Mesothelial cell of epicardium (in vitro differentiated cells): ENCODE measurements around the gene ACBD4. TPM values are rescaled to one million over a fixed set of nuclear protein-coding genes. Genes with fewer than 3 reads are reported as not detected.

Source experiments
- DNase-seq, 2 experiments: peaks; one replicate each; pipeline ENCODE4 v3.0.0; 2021; ENCODE audit warnings: low spot score in 2 of 2; ENCODE audit not compliant: unreplicated experiment in 2 of 2
- H3K27ac Mint-ChIP-seq: 2 replicates; pipeline ENCODE4 v1.8.0; 2021; ENCODE audit warnings: mixed read lengths
- H3K27me3 Mint-ChIP-seq: 2 replicates; pipeline ENCODE4 v1.8.0; 2021; ENCODE audit warnings: low read depth, mixed read lengths
- H3K36me3 Mint-ChIP-seq: 2 replicates; pipeline ENCODE4 v1.8.0; 2021; ENCODE audit warnings: mixed read lengths
- H3K4me1 Mint-ChIP-seq: 2 replicates; pipeline ENCODE4 v1.8.0; 2021; ENCODE audit warnings: mixed read lengths
- H3K4me3 Mint-ChIP-seq: 2 replicates; pipeline ENCODE4 v1.8.0; 2021; ENCODE audit warnings: mild to moderate bottlenecking, moderate library complexity, mixed read lengths
- H3K9me3 Mint-ChIP-seq: 2 replicates; pipeline ENCODE4 v1.8.0; 2021; ENCODE audit warnings: mixed read lengths
- CTCF ChIP-seq: fragments of 200-600 bp; sonication (generic); IDR thresholded peaks from one replicate; pipeline ENCODE4 v1.5.0; 2021; ENCODE audit warnings: antibody characterized with exemption; ENCODE audit not compliant: unreplicated experiment
- total RNA-seq: library from RNA; stranded (reverse); gene quantifications from 3 replicates; pipeline ENCODE4 v1.2.1, GENCODE V29; 2021

ACBD4 gene
- total RNA-seq, 1 donor from 2014 or later, result 17.4 TPM

GRCh38 chr17:45117848-45118646, 17.4 kb upstream of the ACBD4 start:
- H3K27ac Mint-ChIP-seq, result no peak overlapping the region
- H3K4me3 Mint-ChIP-seq, result no peak overlapping the region
- no peak for DNase-seq
- peaks cover 2% of the 10 kb centered on the region for H3K4me1 Mint-ChIP-seq
- TF ChIP-seq CTCF, result no peak
- no peaks in the 10 kb centered on the region for H3K9me3 Mint-ChIP-seq
- H3K36me3 Mint-ChIP-seq, result peaks cover 12% of the 10 kb centered on the region
- no peaks in the 10 kb centered on the region for H3K27me3 Mint-ChIP-seq

GRCh38 chr17:45118691-45119090, 16.8 kb upstream of the ACBD4 start:
- H3K4me1 Mint-ChIP-seq, result peaks cover 2% of the 10 kb centered on the region
- H3K27ac Mint-ChIP-seq, result no peak overlapping the region
- TF ChIP-seq CTCF, result no peak
- H3K36me3 Mint-ChIP-seq, result peaks cover 12% of the 10 kb centered on the region
- no peak overlapping the region for H3K4me3 Mint-ChIP-seq
- no peaks in the 10 kb centered on the region for H3K9me3 Mint-ChIP-seq
- H3K27me3 Mint-ChIP-seq, result no peaks in the 10 kb centered on the region
- DNase-seq, result no peak

GRCh38 chr17:45119964-45120363, 15.5 kb upstream of the ACBD4 start:
- H3K4me3 Mint-ChIP-seq, result no peak overlapping the region
- peaks cover 4% of the 10 kb centered on the region for H3K4me1 Mint-ChIP-seq
- no peak for DNase-seq

GRCh38 chr17:45120558-45120957, 14.9 kb upstream of the ACBD4 start:
- Mint-ChIP-seq H3K27ac (no peak overlapping the region), H3K27me3 (no peaks in the 10 kb centered on the region), H3K4me1 (peaks cover 4% of the 10 kb centered on the region), H3K36me3 (peaks cover 12% of the 10 kb centered on the region), H3K4me3 (no peak overlapping the region), H3K9me3 (no peaks in the 10 kb centered on the region)
- no peak for DNase-seq
- TF ChIP-seq CTCF, result no peak

More at GRCh38 chr17:45119964-45120363, 15.5 kb upstream of the ACBD4 start:
- Mint-ChIP-seq H3K9me3 (no peaks in the 10 kb centered on the region), H3K36me3 (peaks cover 12% of the 10 kb centered on the region), H3K27ac (no peak overlapping the region), H3K27me3 (no peaks in the 10 kb centered on the region)
- TF ChIP-seq CTCF, result no peak

GRCh38 chr17:45121055-45121454, 14.4 kb upstream of the ACBD4 start:
- DNase-seq, result no peak
- Mint-ChIP-seq H3K27ac (no peak overlapping the region), H3K27me3 (no peaks in the 10 kb centered on the region), H3K36me3 (peaks cover 7% of the 10 kb centered on the region), H3K4me3 (no peak overlapping the region), H3K4me1 (peaks cover 3% of the 10 kb centered on the region), H3K9me3 (no peaks in the 10 kb centered on the region)
- TF ChIP-seq CTCF, result no peak
